Measurements from ENCODE around the gene MAFF. TPM values are rescaled to one million over a fixed set of nuclear protein-coding genes. Genes with fewer than 3 reads are reported as not detected.
"Not testable (repeated sequence)": the region's sequence is repeated elsewhere in the genome, so short reads cannot be mapped to it uniquely, and the experiment has no call there.

Gene MAFF
- total RNA-seq, 3 donors from 2014 or later = 8.9 to 12.2 (median 10.7) TPM

GRCh38 chr22:38172832-38173640 is 28.8 kb upstream of the MAFF start:
- no peak overlapping the region for H3K4me3 Mint-ChIP-seq
- peaks cover 44% of the 10 kb centered on the region for H3K4me1 Mint-ChIP-seq (ENCODE audit: low read depth)

GRCh38 chr22:38173641-38173906 is 28.2 kb upstream of the MAFF start:
- no peak overlapping the region for H3K4me3 Mint-ChIP-seq
- peaks cover 47% of the 10 kb centered on the region for H3K4me1 Mint-ChIP-seq (ENCODE audit: low read depth)
- H3K36me3 Mint-ChIP-seq (ENCODE audit: insufficient read depth) = peaks cover 9% of the 10 kb centered on the region

More at GRCh38 chr22:38172832-38173640, 28.8 kb upstream of the MAFF start:
- no peaks in the 10 kb centered on the region for H3K9me3 Mint-ChIP-seq
- DNase-seq (peak; percentile 24), ATAC-seq (peak in 1 of 2 donors; percentile 26)
- H3K27me3 Mint-ChIP-seq (ENCODE audit: low read depth) = no peaks in the 10 kb centered on the region
- peaks cover 10% of the 10 kb centered on the region for H3K36me3 Mint-ChIP-seq (ENCODE audit: insufficient read depth)

GRCh38 chr22:38174626-38175025 is 27.2 kb upstream of the MAFF start:
- Mint-ChIP-seq H3K4me3 (no peak overlapping the region), H3K27me3 (ENCODE audit: low read depth) (no peaks in the 10 kb centered on the region), H3K9me3 (no peaks in the 10 kb centered on the region), H3K4me1 (ENCODE audit: low read depth) (peaks cover 55% of the 10 kb centered on the region), H3K36me3 (ENCODE audit: insufficient read depth) (peaks cover 7% of the 10 kb centered on the region)
- DNase-seq (no peak), ATAC-seq (no peak)

More at GRCh38 chr22:38173641-38173906, 28.2 kb upstream of the MAFF start:
- no peak for ATAC-seq
- DNase-seq = no peak
- H3K9me3 Mint-ChIP-seq = no peaks in the 10 kb centered on the region
- no peaks in the 10 kb centered on the region for H3K27me3 Mint-ChIP-seq (ENCODE audit: low read depth)

- H3K27me3 Mint-ChIP-seq (ENCODE audit: low read depth) = no peaks in the 10 kb centered on the region
- no peaks in the 10 kb centered on the region for H3K9me3 Mint-ChIP-seq
- DNase-seq (no peak), ATAC-seq (no peak)
- H3K36me3 Mint-ChIP-seq (ENCODE audit: insufficient read depth) = peaks cover 7% of the 10 kb centered on the region
- peaks cover 63% of the 10 kb centered on the region for H3K4me1 Mint-ChIP-seq (ENCODE audit: low read depth)
- H3K4me3 Mint-ChIP-seq = no peak overlapping the region
These were observed 26.3 kb upstream of the MAFF start for GRCh38 chr22:38175206-38176118.

- H3K9me3 Mint-ChIP-seq = no peaks in the 10 kb centered on the region
- peak in 1 of 2 donors; percentile 16 for ATAC-seq
These were observed 25.5 kb upstream of the MAFF start for GRCh38 chr22:38176170-38176741.

GRCh38 chr22:38177044-38177443 is 24.8 kb upstream of the MAFF start:
- Mint-ChIP-seq H3K4me1 (ENCODE audit: low read depth) (peaks cover 77% of the 10 kb centered on the region), H3K9me3 (no peaks in the 10 kb centered on the region), H3K27me3 (ENCODE audit: low read depth) (no peaks in the 10 kb centered on the region), H3K36me3 (ENCODE audit: insufficient read depth) (peaks cover 4% of the 10 kb centered on the region), H3K4me3 (no peak overlapping the region)
- no peak for ATAC-seq
- DNase-seq = no peak

More at GRCh38 chr22:38176170-38176741, 25.5 kb upstream of the MAFF start:
- Mint-ChIP-seq H3K4me3 (no peak overlapping the region), H3K36me3 (ENCODE audit: insufficient read depth) (peaks cover 6% of the 10 kb centered on the region), H3K4me1 (ENCODE audit: low read depth) (peaks cover 69% of the 10 kb centered on the region), H3K27me3 (ENCODE audit: low read depth) (no peaks in the 10 kb centered on the region)
- peak; percentile 29 for DNase-seq

GRCh38 chr22:38177571-38177925 is 24.2 kb upstream of the MAFF start:
- H3K36me3 Mint-ChIP-seq (ENCODE audit: insufficient read depth); H3K4me3 Mint-ChIP-seq; DNase-seq; H3K27me3 Mint-ChIP-seq (ENCODE audit: low read depth); ATAC-seq; H3K9me3 Mint-ChIP-seq: not testable (repeated sequence)
- H3K4me1 Mint-ChIP-seq (ENCODE audit: low read depth) = peaks cover 73% of the 10 kb centered on the region

GRCh38 chr22:38177926-38178604 is 23.7 kb upstream of the MAFF start:
- H3K9me3 Mint-ChIP-seq = no peaks in the 10 kb centered on the region
- ATAC-seq = no peak
- no peak overlapping the region for H3K4me3 Mint-ChIP-seq
- peaks cover 68% of the 10 kb centered on the region for H3K4me1 Mint-ChIP-seq (ENCODE audit: low read depth)
- no peaks in the 10 kb centered on the region for H3K27me3 Mint-ChIP-seq (ENCODE audit: low read depth)
- H3K36me3 Mint-ChIP-seq (ENCODE audit: insufficient read depth) = peaks cover 4% of the 10 kb centered on the region
- DNase-seq = no peak

- DNase-seq; H3K27me3 Mint-ChIP-seq (ENCODE audit: low read depth); H3K36me3 Mint-ChIP-seq (ENCODE audit: insufficient read depth); ATAC-seq; H3K4me3 Mint-ChIP-seq; H3K9me3 Mint-ChIP-seq: not testable (repeated sequence)
- H3K4me1 Mint-ChIP-seq (ENCODE audit: low read depth) = peaks cover 64% of the 10 kb centered on the region
These were observed 23.2 kb upstream of the MAFF start for GRCh38 chr22:38178605-38178937.

- no peaks in the 10 kb centered on the region for H3K36me3 Mint-ChIP-seq (ENCODE audit: insufficient read depth)
- ATAC-seq = no peak
- H3K9me3 Mint-ChIP-seq = no peaks in the 10 kb centered on the region
- H3K4me1 Mint-ChIP-seq (ENCODE audit: low read depth) = peaks cover 52% of the 10 kb centered on the region
- DNase-seq = no peak
- no peaks in the 10 kb centered on the region for H3K27me3 Mint-ChIP-seq (ENCODE audit: low read depth)
- H3K4me3 Mint-ChIP-seq = peak overlapping the region; percentile 88
These were observed 20.8 kb upstream of the MAFF start for GRCh38 chr22:38180841-38181452.

- peak; percentile 93 to 98 for ATAC-seq
- peak; percentile 96 for DNase-seq
- H3K4me1 Mint-ChIP-seq (ENCODE audit: low read depth) = peaks cover 45% of the 10 kb centered on the region
These were observed 20.2 kb upstream of the MAFF start, which contains the start of gene PLA2G6 for GRCh38 chr22:38181453-38182200. TSS of gene PLA2G6 (minus strand) at chr22:38181830. CDS start at chr22:38169426, 12,404 bp downstream.

GRCh38 chr22:38184788-38185187 is 17.0 kb upstream of the MAFF start:
- Mint-ChIP-seq H3K36me3 (ENCODE audit: insufficient read depth) (no peaks in the 10 kb centered on the region), H3K9me3 (no peaks in the 10 kb centered on the region), H3K4me3 (no peak overlapping the region)

More at GRCh38 chr22:38181453-38182200, 20.2 kb upstream of the MAFF start, which contains the start of gene PLA2G6:
- Mint-ChIP-seq H3K9me3 (no peaks in the 10 kb centered on the region), H3K4me3 (peak within 1 kb of the TSS; percentile 88), H3K27me3 (ENCODE audit: low read depth) (no peaks in the 10 kb centered on the region), H3K36me3 (ENCODE audit: insufficient read depth) (no peaks in the 10 kb centered on the region)

GRCh38 chr22:38186429-38186828 is 15.4 kb upstream of the MAFF start:
- Mint-ChIP-seq H3K27me3 (ENCODE audit: low read depth) (peaks cover 2% of the 10 kb centered on the region), H3K4me1 (ENCODE audit: low read depth) (peaks cover 6% of the 10 kb centered on the region), H3K4me3 (peak overlapping the region; percentile 12), H3K9me3 (no peaks in the 10 kb centered on the region), H3K36me3 (ENCODE audit: insufficient read depth) (no peaks in the 10 kb centered on the region)
- DNase-seq (no peak), ATAC-seq (no peak)

More at GRCh38 chr22:38184788-38185187, 17.0 kb upstream of the MAFF start:
- H3K27me3 Mint-ChIP-seq (ENCODE audit: low read depth) = no peaks in the 10 kb centered on the region
- DNase-seq = no peak
- H3K4me1 Mint-ChIP-seq (ENCODE audit: low read depth) = peaks cover 22% of the 10 kb centered on the region
- no peak for ATAC-seq
